SK-N-SH treated with all-trans-retinoic acid at 6 μM for 48 hours (cell line): Measurements from ENCODE around the gene ORM2.

Experiments used
- ATAC-seq: fragments of 200-7000 bp; cut with Tn5 transposase; 3 replicates; pipeline ENCODE4 v1.9.1; 2020; ENCODE audit warnings: mild to moderate bottlenecking, moderate library complexity
- ARNTL ChIP-seq: fragments of 450-650 bp; formaldehyde crosslinking; IDR thresholded peaks from 2 replicates; pipeline ENCODE4 v1.5.0; 2020; ENCODE audit warnings: low read depth, mild to moderate bottlenecking, moderate library complexity, borderline replicate concordance
- BACH2 ChIP-seq: fragments of 250-450 bp; sonication (Bioruptor Pico); IDR thresholded peaks from 2 replicates; pipeline ENCODE4 v1.9.0; 2021; ENCODE audit warnings: mild to moderate bottlenecking, borderline replicate concordance
- CREB5 ChIP-seq: fragments of 250-450 bp; sonication (Bioruptor Pico); IDR thresholded peaks from 2 replicates; pipeline ENCODE4 v1.5.1; 2020; ENCODE audit warnings: low read depth, mild to moderate bottlenecking, moderate library complexity
- CSDC2 ChIP-seq: fragments of 250-450 bp; sonication (Bioruptor Pico); IDR thresholded peaks from 2 replicates; pipeline ENCODE4 v1.5.0; 2020; ENCODE audit warnings: mild to moderate bottlenecking, moderate library complexity
- CSRNP3 ChIP-seq: fragments of 250-450 bp; sonication (Bioruptor Pico); IDR thresholded peaks from 2 replicates; pipeline ENCODE4 v1.5.1; 2021; ENCODE audit warnings: mild to moderate bottlenecking, moderate library complexity
- ESRRG ChIP-seq: fragments of 250-450 bp; sonication (Bioruptor Pico); IDR thresholded peaks from 2 replicates; pipeline ENCODE4 v1.6.1; 2021; ENCODE audit warnings: mild to moderate bottlenecking
- GLIS3 ChIP-seq: fragments of 250-450 bp; sonication (Bioruptor Pico); IDR thresholded peaks from 2 replicates; pipeline ENCODE4 v1.5.0; 2020; ENCODE audit warnings: mild to moderate bottlenecking, moderate library complexity
- ISL1 ChIP-seq: fragments of 250-450 bp; sonication (Bioruptor Pico); IDR thresholded peaks from 2 replicates; pipeline ENCODE4 v2.1.2; 2022; ENCODE audit warnings: mild to moderate bottlenecking, moderate library complexity
- OSR1 ChIP-seq: fragments of 250-450 bp; sonication (Bioruptor Pico); IDR thresholded peaks from 2 replicates; pipeline ENCODE4 v1.8.0; 2022; ENCODE audit warnings: moderate library complexity, mild to moderate bottlenecking, inconsistent platforms
- SNAI2 ChIP-seq: fragments of 250-450 bp; sonication (Bioruptor Pico); IDR thresholded peaks from 2 replicates; pipeline ENCODE4 v1.5.0; 2020; ENCODE audit warnings: mild to moderate bottlenecking, moderate library complexity
- TCF4 ChIP-seq: fragments of 250-450 bp; sonication (Bioruptor Pico); IDR thresholded peaks from 2 replicates; pipeline ENCODE4 v1.8.0; 2021; ENCODE audit warnings: mild to moderate bottlenecking, moderate library complexity, borderline replicate concordance
- TOX ChIP-seq: fragments of 250-450 bp; sonication (Bioruptor Pico); IDR thresholded peaks from 2 replicates; pipeline ENCODE4 v1.8.0; 2021; ENCODE audit warnings: mild to moderate bottlenecking, moderate library complexity, borderline replicate concordance
- TSHZ2 ChIP-seq: fragments of 250-450 bp; sonication (Bioruptor Pico); IDR thresholded peaks from 2 replicates; pipeline ENCODE4 v1.5.0; 2020; ENCODE audit warnings: mild to moderate bottlenecking, moderate library complexity
- ZC3H10 ChIP-seq: fragments of 250-450 bp; sonication (Bioruptor Pico); IDR thresholded peaks from 2 replicates; pipeline ENCODE4 v1.5.1; 2021; ENCODE audit warnings: mild to moderate bottlenecking, moderate library complexity
- ZFP3 ChIP-seq: fragments of 250-450 bp; sonication (Bioruptor Pico); IDR thresholded peaks from 2 replicates; pipeline ENCODE4 v1.5.0; 2020; ENCODE audit warnings: mild to moderate bottlenecking, moderate library complexity
- ZFP30 ChIP-seq: fragments of 450-650 bp; formaldehyde crosslinking; IDR thresholded peaks from 2 replicates; pipeline ENCODE4 v1.5.0; 2022; ENCODE audit warnings: mild to moderate bottlenecking, moderate library complexity
- ZNF565 ChIP-seq: fragments of 450-650 bp; formaldehyde crosslinking; conservative IDR thresholded peaks from 2 replicates; pipeline ENCODE4 v1.5.0; 2020; ENCODE audit warnings: low read depth, mild to moderate bottlenecking, moderate library complexity
- ZNF8 ChIP-seq: fragments of 450-650 bp; formaldehyde crosslinking; IDR thresholded peaks from 2 replicates; pipeline ENCODE4 v1.5.0; 2020; ENCODE audit warnings: mild to moderate bottlenecking, moderate library complexity
- TF ChIP-seq, protein P1 (sequence below): fragments of 250-450 bp; sonication (Bioruptor Pico); IDR thresholded peaks from 2 replicates; pipeline ENCODE4 v1.8.0; 2021; ENCODE audit warnings: low read depth, mild to moderate bottlenecking, moderate library complexity, borderline replicate concordance
- TF ChIP-seq, protein P2 (sequence below): fragments of 250-450 bp; sonication (Bioruptor Pico); IDR thresholded peaks from 2 replicates; pipeline ENCODE4 v1.8.0; 2020; ENCODE audit warnings: mild to moderate bottlenecking, moderate library complexity, borderline replicate concordance

Gene ORM2

DNA sequence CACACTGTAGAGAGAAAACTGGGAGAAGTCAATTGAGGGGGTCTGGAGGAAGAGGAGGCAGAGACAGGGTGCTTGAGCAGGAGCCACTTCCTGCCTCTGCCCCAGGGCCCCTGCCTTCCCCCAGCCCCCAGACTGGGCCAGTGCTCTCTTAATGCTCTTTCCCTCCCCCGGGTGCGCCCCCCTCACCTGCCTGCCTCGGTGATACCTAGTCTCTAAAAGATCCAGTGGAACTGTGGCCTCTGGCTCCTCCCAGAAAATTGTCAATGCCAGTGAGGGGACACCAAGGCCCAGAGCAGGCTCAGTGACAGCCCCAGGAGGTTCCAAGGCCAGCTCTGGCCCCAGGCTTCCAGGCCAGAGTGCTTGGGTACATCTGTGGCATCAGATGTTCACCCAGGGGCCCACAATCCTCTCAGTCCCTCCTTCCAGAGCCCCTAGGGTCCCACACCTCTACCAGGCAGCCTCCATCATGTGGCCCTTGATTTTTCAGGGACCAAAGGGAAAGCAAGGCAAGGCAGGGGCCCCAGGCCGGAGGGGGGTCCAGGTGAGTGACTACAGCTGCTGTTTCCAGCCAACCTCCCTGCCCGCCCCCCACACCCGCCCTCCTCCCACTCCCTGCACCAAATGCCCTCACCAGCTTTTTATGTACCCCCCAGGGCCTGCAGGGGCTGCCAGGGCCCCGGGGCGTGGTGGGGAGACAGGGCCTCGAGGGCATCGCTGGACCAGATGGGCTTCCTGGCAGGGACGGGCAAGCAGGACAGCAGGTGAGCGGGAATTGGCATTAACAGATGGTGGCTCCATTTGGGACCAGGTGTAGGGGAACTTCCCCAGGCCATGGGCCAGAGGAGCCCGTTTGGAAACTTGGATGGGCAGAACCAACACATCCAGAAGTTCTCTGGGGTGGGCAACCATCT, 39.8 kb upstream of the ORM2 start (continued):
- TF ChIP-seq, protein P1, sequence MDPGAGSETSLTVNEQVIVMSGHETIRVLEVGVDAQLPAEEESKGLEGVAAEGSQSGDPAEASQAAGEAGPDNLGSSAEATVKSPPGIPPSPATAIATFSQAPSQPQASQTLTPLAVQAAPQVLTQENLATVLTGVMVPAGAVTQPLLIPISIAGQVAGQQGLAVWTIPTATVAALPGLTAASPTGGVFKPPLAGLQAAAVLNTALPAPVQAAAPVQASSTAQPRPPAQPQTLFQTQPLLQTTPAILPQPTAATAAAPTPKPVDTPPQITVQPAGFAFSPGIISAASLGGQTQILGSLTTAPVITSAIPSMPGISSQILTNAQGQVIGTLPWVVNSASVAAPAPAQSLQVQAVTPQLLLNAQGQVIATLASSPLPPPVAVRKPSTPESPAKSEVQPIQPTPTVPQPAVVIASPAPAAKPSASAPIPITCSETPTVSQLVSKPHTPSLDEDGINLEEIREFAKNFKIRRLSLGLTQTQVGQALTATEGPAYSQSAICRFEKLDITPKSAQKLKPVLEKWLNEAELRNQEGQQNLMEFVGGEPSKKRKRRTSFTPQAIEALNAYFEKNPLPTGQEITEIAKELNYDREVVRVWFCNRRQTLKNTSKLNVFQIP (CRISPR knock-in tag) = no peak
- no peak for TF ChIP-seq ZFP3
- TF ChIP-seq CSDC2 (CRISPR knock-in tag) = no peak
- TF ChIP-seq, all 23 proteins: peak for 0

DNA sequence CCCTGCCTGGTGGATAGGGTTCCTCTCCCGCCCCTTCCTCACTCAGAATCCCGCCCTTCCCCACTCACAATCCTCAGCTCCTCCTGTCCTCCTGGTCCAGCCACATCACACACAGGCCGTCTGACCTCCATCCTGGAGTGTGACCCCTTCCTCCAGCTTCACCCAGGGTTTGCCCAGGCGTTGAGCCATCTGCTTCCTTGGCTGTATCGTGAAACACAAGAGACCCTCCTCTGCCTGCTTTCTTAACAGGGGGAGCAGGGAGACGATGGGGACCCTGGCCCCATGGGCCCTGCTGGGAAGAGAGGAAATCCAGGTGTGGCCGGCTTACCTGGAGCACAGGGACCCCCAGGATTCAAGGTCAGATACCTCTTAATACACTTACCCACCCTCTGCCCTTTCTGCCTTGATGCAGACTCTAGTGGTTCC, 39.1 kb upstream of the ORM2 start:
- no peak for TF ChIP-seq GLIS3 (CRISPR knock-in tag)
- TF ChIP-seq ISL1 = no peak
- TF ChIP-seq ZNF8 = no peak
- TF ChIP-seq TSHZ2 (CRISPR knock-in tag) = no peak
- TF ChIP-seq ZFP30 = no peak
- TF ChIP-seq CSRNP3 (CRISPR knock-in tag) = no peak
- peak; percentile 25 for ATAC-seq

DNA sequence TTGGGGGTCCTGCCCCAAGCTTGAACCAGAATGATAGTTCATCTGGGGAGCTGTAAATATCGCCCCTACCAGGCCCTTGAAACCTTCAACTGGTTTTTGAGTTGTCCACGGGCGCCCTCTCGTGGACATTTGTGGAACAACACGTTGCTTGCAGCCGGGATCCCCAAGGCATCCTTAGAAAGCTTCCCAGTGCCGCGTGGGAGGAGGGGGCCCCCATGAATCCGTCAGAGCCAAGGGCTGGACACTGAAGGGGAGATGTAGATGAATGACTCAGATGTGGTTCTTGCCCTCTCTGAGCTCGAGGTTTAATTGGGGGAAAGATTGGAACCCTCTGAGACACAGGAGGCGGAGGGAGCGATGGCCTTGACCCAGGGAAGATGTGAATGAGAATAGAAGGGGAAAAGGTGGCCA, 38.6 kb upstream of the ORM2 start:
- TF ChIP-seq BACH2 (CRISPR knock-in tag) (no peak), ZNF8 (no peak), ZFP3 (no peak), ESRRG (CRISPR knock-in tag) (no peak)
- peak; percentile 72 for ATAC-seq

DNA sequence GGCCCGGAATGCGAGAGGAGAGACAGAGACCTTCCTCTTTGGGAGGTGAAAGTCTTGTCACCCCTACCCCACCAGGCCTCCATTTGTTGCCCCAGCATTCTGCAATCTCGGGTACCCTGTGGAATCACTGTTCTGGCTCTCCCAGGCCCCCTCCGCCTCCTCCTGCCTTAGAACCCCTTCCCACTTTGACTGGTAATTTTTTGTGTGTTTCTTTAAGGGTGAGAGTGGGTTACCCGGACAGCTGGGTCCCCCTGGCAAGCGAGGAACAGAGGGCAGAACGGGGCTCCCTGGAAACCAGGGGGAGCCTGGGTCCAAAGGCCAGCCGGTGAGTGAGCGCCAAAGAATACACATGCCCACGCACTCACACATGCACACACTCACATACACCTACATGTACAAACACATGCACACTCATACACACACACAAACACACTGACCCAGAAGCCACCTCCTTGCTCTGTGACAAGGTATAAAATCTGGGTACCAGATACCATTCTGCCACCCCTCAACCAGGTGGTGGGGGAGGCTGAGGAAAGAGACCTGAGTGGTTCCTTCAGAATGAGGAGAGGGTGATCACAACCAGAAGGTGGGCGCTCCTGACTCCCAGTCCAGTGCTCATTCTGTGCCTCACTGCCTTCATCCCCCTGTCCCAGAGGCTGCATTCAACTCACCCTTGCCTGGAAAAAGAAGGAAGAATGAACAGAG, 37.6 kb upstream of the ORM2 start:
- no peak for ATAC-seq
- TF ChIP-seq ZC3H10 (CRISPR knock-in tag) = no peak
- TF ChIP-seq TCF4 (CRISPR knock-in tag) = no peak
- no peak for TF ChIP-seq ZNF565 (CRISPR knock-in tag)
- no peak for TF ChIP-seq TOX (CRISPR knock-in tag)
- no peak for TF ChIP-seq ARNTL (CRISPR knock-in tag)
- TF ChIP-seq, protein P2, sequence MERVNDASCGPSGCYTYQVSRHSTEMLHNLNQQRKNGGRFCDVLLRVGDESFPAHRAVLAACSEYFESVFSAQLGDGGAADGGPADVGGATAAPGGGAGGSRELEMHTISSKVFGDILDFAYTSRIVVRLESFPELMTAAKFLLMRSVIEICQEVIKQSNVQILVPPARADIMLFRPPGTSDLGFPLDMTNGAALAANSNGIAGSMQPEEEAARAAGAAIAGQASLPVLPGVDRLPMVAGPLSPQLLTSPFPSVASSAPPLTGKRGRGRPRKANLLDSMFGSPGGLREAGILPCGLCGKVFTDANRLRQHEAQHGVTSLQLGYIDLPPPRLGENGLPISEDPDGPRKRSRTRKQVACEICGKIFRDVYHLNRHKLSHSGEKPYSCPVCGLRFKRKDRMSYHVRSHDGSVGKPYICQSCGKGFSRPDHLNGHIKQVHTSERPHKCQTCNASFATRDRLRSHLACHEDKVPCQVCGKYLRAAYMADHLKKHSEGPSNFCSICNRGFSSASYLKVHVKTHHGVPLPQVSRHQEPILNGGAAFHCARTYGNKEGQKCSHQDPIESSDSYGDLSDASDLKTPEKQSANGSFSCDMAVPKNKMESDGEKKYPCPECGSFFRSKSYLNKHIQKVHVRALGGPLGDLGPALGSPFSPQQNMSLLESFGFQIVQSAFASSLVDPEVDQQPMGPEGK (CRISPR knock-in tag) = no peak
- TF ChIP-seq ISL1 = no peak
- TF ChIP-seq TSHZ2 (CRISPR knock-in tag) = no peak
- no peak for TF ChIP-seq GLIS3 (CRISPR knock-in tag)
- no peak for TF ChIP-seq CSRNP3 (CRISPR knock-in tag)
- TF ChIP-seq ZFP30 = no peak
- no peak for TF ChIP-seq CREB5
- no peak for TF ChIP-seq ZNF8
- no peak for TF ChIP-seq SNAI2 (CRISPR knock-in tag)
- TF ChIP-seq BACH2 (CRISPR knock-in tag) = no peak
- TF ChIP-seq OSR1 = no peak
